Psoas muscle (tissue), 8 donors: ENCODE measurements around the gene HUNK. TPM values are rescaled to one million over a fixed set of nuclear protein-coding genes. Genes with fewer than 3 reads are reported as not detected.

Experiments used
- ATAC-seq, 4 donors: fragments of 200-7000 bp; cut with Tn5 transposase; one replicate each; pipeline ENCODE4 v1.9.1; 2020; ENCODE audit warnings: moderate library complexity in 3 of 4, mild to moderate bottlenecking in 2 of 4
- DNase-seq, 2 donors: peaks; one replicate each; pipeline ENCODE4 v3.0.0-alpha.2; 2020
- H3K27ac ChIP-seq: fragments of 200-600 bp; one replicate; pipeline ENCODE4 v1.8.0; 2022
- H3K27me3 ChIP-seq, 3 donors: fragments of 200-600 bp in 1 of 3; one replicate each; pipeline versions ENCODE4 v1.6.1 to v1.8.0; 2013 to 2022; ENCODE audit warnings: low read length in 2 of 3, mild to moderate bottlenecking in 2 of 3, moderate library complexity in 1 of 3; ENCODE audit not compliant: insufficient read depth in 3 of 3
- H3K36me3 ChIP-seq, 2 donors: fragments of 200-600 bp in 1 of 2; one replicate each; pipeline versions ENCODE4 v1.6.1 to v1.8.0; 2013 to 2022; ENCODE audit warnings: low read depth in 1 of 2, mild to moderate bottlenecking in 1 of 2, moderate library complexity in 1 of 2; ENCODE audit not compliant: insufficient read depth in 1 of 2
- H3K4me1 ChIP-seq: fragments of 200-600 bp; one replicate; pipeline ENCODE4 v1.8.0; 2022
- H3K4me3 ChIP-seq: fragments of 200-600 bp; one replicate; pipeline ENCODE4 v1.8.0; 2022; ENCODE audit warnings: mild to moderate bottlenecking
- H3K9me3 ChIP-seq: fragments of 200-600 bp; one replicate; pipeline ENCODE4 v1.8.0; 2022
- CTCF ChIP-seq: fragments of 200-600 bp; IDR thresholded peaks from one replicate; pipeline ENCODE4 v1.8.0; 2022; ENCODE audit warnings: antibody characterized with exemption
- WGBS, 3 donors: extraction: QIAGEN DNeasy Blood & Tissue Kit; methylation state at CpG; one replicate each; pipeline versions ENCODE4 v1.1.6 to v1.1.7; 2013; 5-methylcytosine and 5-hydroxymethylcytosine counted together
- intact Hi-C, 2 donors: fragments of 100-400 bp; cut with DNase I; formaldehyde crosslinking; loops; one replicate each; pipeline versions ENCODE4 v1.11.0 to v1.14.2; 2022
- polyA plus RNA-seq, 3 donors: library from polyadenylated mRNA; stranded (reverse); fragments of 200-250 nt; gene quantifications; one replicate each; pipeline ENCODE4 v1.2.3, GENCODE V29; 2013
- total RNA-seq, 4 donors: library from RNA; stranded (reverse); fragmentation: NEBNext Ultra II Directional in 2 of 4; extraction: Animal tissue kit (Norgen Biotek cat#: 25700) in 2 of 4; gene quantifications; one replicate each; pipeline versions ENCODE4 v1.2.1 to v1.2.4, GENCODE V29; 2021 to 2023
- donor health status: healthy with polysubstance abuse.
- donor health status: DM: no; HTN: no; CAD: no; lungs with moderate emphysema.
- donor health status: Bipolar disorder and iron deficiency.
- donor health status: healthy.
- donor health status: DM: yes; HTN: yes; CAD: no.
- donor health status: DM: no; HTN: no; CAD: no.
- donor health status: DM: no; HTN: no; CAD: no.
- donor health status: DM: yes; HTN: yes; CAD: no.

Gene HUNK
- total and polyA plus RNA-seq, 7 donors: 0.03 to 0.54 (median 0.10) TPM

GRCh38 chr21:31846690-31847089 is 26.1 kb upstream of the HUNK start:
- no peaks in the 10 kb centered on the region for H3K4me1 ChIP-seq
- H3K9me3 ChIP-seq: no peaks in the 10 kb centered on the region
- H3K4me3 ChIP-seq: no peak overlapping the region
- H3K27ac ChIP-seq: no peak overlapping the region
- DNase-seq (no peak), ATAC-seq (no peak)
- whole genome bisulfite sequencing, 3 donors: 83 to 93% (median 86%) methylated on average over 1 of the region's 1 CpG
- intact Hi-C loops: no loop called here
- H3K27me3 ChIP-seq: no peaks in the 10 kb centered on the region
- no peaks in the 10 kb centered on the region for H3K36me3 ChIP-seq
- no peak for TF ChIP-seq CTCF

- H3K27me3 ChIP-seq: no peaks in the 10 kb centered on the region
- no peaks in the 10 kb centered on the region for H3K9me3 ChIP-seq
- DNase-seq (no peak), ATAC-seq (no peak)
- no peak overlapping the region for H3K4me3 ChIP-seq
- intact Hi-C loops: no loop called here
- no peaks in the 10 kb centered on the region for H3K36me3 ChIP-seq
- H3K4me1 ChIP-seq: no peaks in the 10 kb centered on the region
- no peak for TF ChIP-seq CTCF
- WGBS, 3 donors: 76 to 82% (median 79%) methylated on average over 3 of the region's 3 CpGs
- H3K27ac ChIP-seq: no peak overlapping the region
These were observed 25.1 kb upstream of the HUNK start for GRCh38 chr21:31847761-31848160.

GRCh38 chr21:31848326-31848985 is 24.4 kb upstream of the HUNK start:
- H3K27me3 ChIP-seq: no peaks in the 10 kb centered on the region
- H3K4me3 ChIP-seq: no peak overlapping the region
- H3K4me1 ChIP-seq: no peaks in the 10 kb centered on the region
- ATAC-seq (no peak), DNase-seq (no peak)
- no peaks in the 10 kb centered on the region for H3K9me3 ChIP-seq
- TF ChIP-seq CTCF: no peak
- no peaks in the 10 kb centered on the region for H3K36me3 ChIP-seq
- no peak overlapping the region for H3K27ac ChIP-seq
- WGBS, 3 donors: 36 to 57% (median 38%) methylated on average over 4 of the region's 4 CpGs
- intact Hi-C loops: no loop called here

- H3K36me3 ChIP-seq: no peaks in the 10 kb centered on the region
- no peak for TF ChIP-seq CTCF
- peaks cover 0 to 5% (median 0%) of the 10 kb centered on the region in 3 donors for H3K27me3 ChIP-seq
- H3K9me3 ChIP-seq: no peaks in the 10 kb centered on the region
- DNase-seq: no peak
- WGBS, 3 donors: 82 to 84% (median 83%) methylated on average over 7 of the region's 7 CpGs
- ATAC-seq: no peak
- no peaks in the 10 kb centered on the region for H3K4me1 ChIP-seq
- H3K4me3 ChIP-seq: no peak overlapping the region
- no peak overlapping the region for H3K27ac ChIP-seq
- intact Hi-C loops: no loop called here
These were observed 21.9 kb upstream of the HUNK start for GRCh38 chr21:31850886-31851285.

- H3K4me1 ChIP-seq: no peaks in the 10 kb centered on the region
- H3K9me3 ChIP-seq: no peaks in the 10 kb centered on the region
- ATAC-seq (no peak), DNase-seq (no peak)
- no peaks in the 10 kb centered on the region for H3K36me3 ChIP-seq
- TF ChIP-seq CTCF: no peak
- peaks cover 0 to 5% (median 0%) of the 10 kb centered on the region in 3 donors for H3K27me3 ChIP-seq
- no peak overlapping the region for H3K4me3 ChIP-seq
- intact Hi-C loops: no loop called here
- 39 to 55% (median 44%) methylated on average over 4 of the region's 4 CpGs for WGBS, 3 donors
- H3K27ac ChIP-seq: no peak overlapping the region
These were observed 17.6 kb upstream of the HUNK start for GRCh38 chr21:31855180-31855579.
